Keratinocyte (primary cell): ENCODE data around the gene BMPER. TPM values are rescaled to one million over a fixed set of nuclear protein-coding genes. Genes with fewer than 3 reads are reported as not detected.

Experiments
- DNase-seq: peaks from one replicate; pipeline ENCODE4 v3.0.0-alpha.2; 2011; ENCODE audit warnings: low read depth, missing footprints, low spot score
- FAIRE-seq: peaks from 2 replicates; lab custom pipeline; 2011; peaks lifted over from hg19 to GRCh38; lab: Jason Lieb, UNC
- H2AFZ ChIP-seq: 2 replicates; pipeline ENCODE4 v1.6.0; 2012; ENCODE audit warnings: low read length, control low read depth, inconsistent platforms; ENCODE audit not compliant: control insufficient read depth
- H3K27ac ChIP-seq: 2 replicates; pipeline ENCODE4 v1.5.1; 2011; ENCODE audit warnings: low read length; ENCODE audit not compliant: control insufficient read depth, insufficient read depth
- H3K27me3 ChIP-seq: 3 replicates; pipeline ENCODE4 v1.6.0; 2011; ENCODE audit warnings: low read length; ENCODE audit not compliant: control insufficient read depth, insufficient read depth; ENCODE audit errors: extremely low read depth
- H3K36me3 ChIP-seq, 2 experiments: 2 replicates in 1 of 2; 3 replicates in 1 of 2; pipeline ENCODE4 v1.5.1; 2011; ENCODE audit warnings: low read length in 2 of 2, mild to moderate bottlenecking in 1 of 2; ENCODE audit not compliant: control insufficient read depth in 2 of 2, insufficient read depth in 2 of 2; ENCODE audit errors: extremely low read depth in 1 of 2
- H3K4me1 ChIP-seq: 3 replicates; pipeline ENCODE4 v1.5.1; 2011; ENCODE audit warnings: low read length; ENCODE audit not compliant: control insufficient read depth, insufficient read depth; ENCODE audit errors: extremely low read depth
- H3K4me2 ChIP-seq: 3 replicates; pipeline ENCODE4 v1.6.0; 2011; ENCODE audit warnings: low read depth, low read length; ENCODE audit not compliant: control insufficient read depth, insufficient read depth; ENCODE audit errors: extremely low read depth
- H3K4me3 ChIP-seq, 3 experiments: fragments of 200-600 bp in 1 of 3; sonication (generic) in 1 of 3; 2 replicates in 2 of 3; 3 replicates in 1 of 3; pipeline ENCODE4 v1.5.1; 2011 to 2016; ENCODE audit warnings: low read length in 3 of 3, mild to moderate bottlenecking in 3 of 3, control low read depth in 2 of 3, inconsistent platforms in 1 of 3, low read depth in 1 of 3, mixed read lengths in 1 of 3, mixed run types in 1 of 3, moderate library complexity in 1 of 3; ENCODE audit not compliant: control insufficient read depth in 2 of 3, insufficient read depth in 2 of 3; ENCODE audit errors: extremely low read depth in 1 of 3
- H3K79me2 ChIP-seq: 2 replicates; pipeline ENCODE4 v1.6.0; 2012; ENCODE audit warnings: low read length; ENCODE audit not compliant: control insufficient read depth, insufficient read depth
- H3K9ac ChIP-seq: 3 replicates; pipeline ENCODE4 v1.6.0; 2011; ENCODE audit warnings: low read length; ENCODE audit not compliant: control insufficient read depth, insufficient read depth; ENCODE audit errors: extremely low read depth
- H3K9me1 ChIP-seq: 3 replicates; pipeline ENCODE4 v1.6.0; 2011; ENCODE audit warnings: low read length; ENCODE audit not compliant: control insufficient read depth, insufficient read depth; ENCODE audit errors: extremely low read depth
- H3K9me3 ChIP-seq: 2 replicates; pipeline ENCODE4 v1.5.1; 2012; ENCODE audit warnings: low read depth, low read length; ENCODE audit not compliant: control insufficient read depth
- H4K20me1 ChIP-seq: 3 replicates; pipeline ENCODE4 v1.6.0; 2011; ENCODE audit warnings: low read length; ENCODE audit not compliant: control insufficient read depth, insufficient read depth; ENCODE audit errors: extremely low read depth
- CTCF ChIP-seq, 3 experiments: IDR thresholded peaks in 1 of 3; conservative IDR thresholded peaks in 1 of 3; optimal IDR thresholded peaks in 1 of 3; 2 replicates in 2 of 3; 3 replicates in 1 of 3; pipeline versions ENCODE3 to v1.5.1; 2011; ENCODE audit warnings: low read length in 3 of 3, mild to moderate bottlenecking in 3 of 3, moderate library complexity in 2 of 3, control low read depth in 1 of 3, inconsistent platforms in 1 of 3; ENCODE audit not compliant: insufficient read depth in 2 of 3; ENCODE audit errors: extremely low read depth in 1 of 3
- EZH2 ChIP-seq: IDR thresholded peaks from one replicate; pipeline ENCODE4 v1.6.1; 2012; ENCODE audit warnings: inconsistent platforms, mild to moderate bottlenecking, low read length, moderate library complexity
- dilution Hi-C: fragments of 300-500 bp; cut with MboI; formaldehyde crosslinking; loops from one replicate; pipeline ENCODE4 v1.7.0; 2020; ENCODE audit warnings: low sequenced_read_pairs; ENCODE audit not compliant: extremely low pct_ligation_motif_present
- polyA plus RNA-seq, 5 experiments: library from polyadenylated mRNA; depleted of rRNA in 3 of 5; stranded (reverse) in 3 of 5; stranded (forward) in 1 of 5; unstranded in 1 of 5; fragments of >200 nt; gene quantifications; 1 replicate in 1 of 5; 2 replicates in 3 of 5; 3 replicates in 1 of 5; pipeline versions ENCODE4 v1.2.1 to v1.2.3, GENCODE V29; 2011 to 2012; ENCODE audit warnings: missing spikeins in 2 of 5, low read depth in 1 of 5, low replicate concordance in 1 of 5

The BMPER gene
- polyA plus RNA-seq, 1 donor (not counting 4 experiments of a cell fraction or from before 2014, with no cell fraction given) = 0.67 TPM

DNA sequence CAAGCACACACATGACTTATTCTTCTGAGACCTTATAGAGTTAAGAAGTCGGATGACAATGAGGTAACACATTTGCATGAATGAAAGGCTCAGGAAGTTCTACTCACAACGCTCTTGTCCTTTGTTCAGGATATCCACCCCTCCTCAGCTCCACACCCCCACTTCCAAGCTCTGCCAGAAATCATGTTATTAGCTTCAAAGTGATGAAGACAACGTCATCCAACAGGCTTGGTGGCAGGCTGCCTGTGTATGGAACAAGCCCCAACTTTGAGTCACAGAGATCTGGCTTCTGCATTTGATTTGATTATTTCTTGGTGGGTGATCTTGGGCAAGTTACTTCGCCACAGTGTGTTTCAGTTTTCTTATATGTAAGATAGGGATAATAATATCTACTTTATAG, 12.4 kb upstream of the BMPER start:
- FAIRE-seq = no peak
- no peak overlapping the region for H2AFZ ChIP-seq
- peaks cover 16% of the 10 kb centered on the region for H3K4me1 ChIP-seq
- no peak for DNase-seq
- H3K27ac ChIP-seq = no peak overlapping the region
- no peaks in the 10 kb centered on the region for H3K9me3 ChIP-seq
- no peaks in the 10 kb centered on the region for H4K20me1 ChIP-seq
- no peaks in the 10 kb centered on the region for H3K79me2 ChIP-seq
- dilution Hi-C loops = no loop called here
- no peak overlapping the region for H3K9ac ChIP-seq
- no peak overlapping the region for H3K4me2 ChIP-seq
- no peaks in the 10 kb centered on the region for H3K9me1 ChIP-seq
- no peaks in the 10 kb centered on the region for H3K27me3 ChIP-seq
- H3K4me3 ChIP-seq = no peak overlapping the region
- TF ChIP-seq CTCF (optimal IDR thresholded peaks at IDR 0.05 in 1 of 3, IDR thresholded peaks at IDR 0.05 in 1 of 3, conservative IDR thresholded peaks at IDR 0.05 in 1 of 3; ENCODE audit: extremely low read depth in 1 of 3, insufficient read depth in 2 of 3, low read length in 3 of 3) (no peak), EZH2 (no peak)
- no peaks in the 10 kb centered on the region for H3K36me3 ChIP-seq

DNA sequence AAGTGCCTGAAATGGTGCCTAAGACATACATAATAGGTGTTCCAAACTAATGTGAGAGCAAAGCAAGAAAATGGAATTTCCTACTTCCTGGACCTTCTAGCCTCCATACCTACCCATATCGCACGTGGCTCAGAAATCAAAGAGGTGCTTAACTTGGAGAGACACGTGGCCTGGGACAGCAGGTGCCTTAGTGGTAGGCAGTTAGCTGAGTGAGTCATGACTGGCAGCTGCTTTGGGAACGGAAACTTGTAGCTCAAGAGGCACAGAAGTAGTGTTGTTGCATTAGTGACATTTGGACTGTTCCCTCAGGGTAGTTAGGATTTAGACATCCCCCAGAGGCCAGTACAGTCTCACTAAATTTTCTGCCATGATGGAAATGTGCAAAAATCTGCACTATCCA, 12.0 kb upstream of the BMPER start:
- H4K20me1 ChIP-seq = no peaks in the 10 kb centered on the region
- H2AFZ ChIP-seq = no peak overlapping the region
- H3K4me1 ChIP-seq = peaks cover 15% of the 10 kb centered on the region
- H3K9me3 ChIP-seq = no peaks in the 10 kb centered on the region
- no peak overlapping the region for H3K4me3 ChIP-seq
- no peak overlapping the region for H3K9ac ChIP-seq
- no peaks in the 10 kb centered on the region for H3K79me2 ChIP-seq
- no peaks in the 10 kb centered on the region for H3K36me3 ChIP-seq
- DNase-seq (no peak), FAIRE-seq (no peak)
- dilution Hi-C loops = no loop called here
- no peaks in the 10 kb centered on the region for H3K9me1 ChIP-seq
- no peak for TF ChIP-seq EZH2
- H3K27me3 ChIP-seq = no peaks in the 10 kb centered on the region
- no peak overlapping the region for H3K4me2 ChIP-seq
- H3K27ac ChIP-seq = no peak overlapping the region
